NCI-H748 (cell line): ENCODE results near the gene CD160.
"Not testable (repeated sequence)": the region's sequence is repeated elsewhere in the genome, so short reads cannot be mapped to it uniquely, and the experiment has no call there.

ENCODE experiments used
- DNase-seq: peaks from one replicate; lab custom pipeline; 2025; ENCODE audit not compliant: unreplicated experiment; lab: John Stamatoyannopoulos, UW

The CD160 gene

DNA sequence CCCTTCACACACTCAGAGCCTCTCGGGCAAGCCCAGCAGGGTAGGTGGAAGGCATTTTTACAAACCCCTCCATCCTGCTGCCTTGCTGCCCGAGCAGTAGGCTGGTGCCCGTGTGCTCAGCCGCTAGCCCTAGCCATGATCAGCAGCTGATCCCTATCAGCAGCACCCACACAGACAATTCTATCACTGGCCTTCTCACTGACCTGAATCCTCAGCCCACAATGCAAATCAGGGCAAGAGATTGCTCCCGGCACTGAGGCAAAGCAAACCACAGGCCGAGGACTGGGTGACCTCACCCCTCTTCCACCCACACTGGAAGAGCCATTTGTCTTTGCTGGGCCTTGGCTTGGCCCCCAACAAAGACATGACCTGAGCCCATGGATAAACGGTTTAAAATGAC, 11.2 kb upstream of the CD160 start:
- DNase-seq, result no peak

DNA sequence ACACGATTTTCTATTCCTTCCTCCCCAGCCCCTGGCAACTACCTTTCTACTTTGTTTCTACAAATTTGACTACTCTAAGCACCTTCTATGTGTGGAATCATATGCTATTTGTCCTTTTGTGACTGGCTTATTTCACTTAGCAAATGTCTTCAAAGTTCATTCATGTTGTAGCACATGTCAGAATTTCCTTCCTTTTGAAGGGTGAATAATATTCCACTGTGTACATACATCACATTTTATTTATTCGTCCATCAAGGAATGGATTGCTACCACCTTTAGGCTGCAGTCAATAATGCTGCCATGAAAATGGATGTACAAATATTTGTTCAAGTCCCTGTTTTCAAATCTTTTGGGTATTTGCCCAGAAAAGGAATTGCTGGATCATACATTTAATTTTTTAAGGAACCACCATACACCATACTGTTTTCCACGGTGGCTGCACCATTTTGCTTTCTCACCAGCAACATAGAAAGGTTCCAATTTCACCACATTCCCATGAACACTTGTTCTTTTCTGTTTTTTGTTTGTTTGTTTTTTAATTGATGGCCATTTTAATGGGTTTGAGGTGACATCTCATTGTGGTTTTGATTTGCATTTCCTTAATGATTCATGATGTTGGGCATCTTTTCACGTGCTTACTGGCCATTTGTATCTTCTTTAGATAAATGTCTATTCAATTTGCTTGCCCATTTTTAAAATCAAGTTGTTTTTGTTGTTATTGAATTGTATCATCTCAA, 8.8 kb upstream of the CD160 start:
- no peak for DNase-seq

GRCh38 chr1:145711213-145711651, 8.1 kb upstream of the CD160 start:
- DNase-seq, result no peak

DNA sequence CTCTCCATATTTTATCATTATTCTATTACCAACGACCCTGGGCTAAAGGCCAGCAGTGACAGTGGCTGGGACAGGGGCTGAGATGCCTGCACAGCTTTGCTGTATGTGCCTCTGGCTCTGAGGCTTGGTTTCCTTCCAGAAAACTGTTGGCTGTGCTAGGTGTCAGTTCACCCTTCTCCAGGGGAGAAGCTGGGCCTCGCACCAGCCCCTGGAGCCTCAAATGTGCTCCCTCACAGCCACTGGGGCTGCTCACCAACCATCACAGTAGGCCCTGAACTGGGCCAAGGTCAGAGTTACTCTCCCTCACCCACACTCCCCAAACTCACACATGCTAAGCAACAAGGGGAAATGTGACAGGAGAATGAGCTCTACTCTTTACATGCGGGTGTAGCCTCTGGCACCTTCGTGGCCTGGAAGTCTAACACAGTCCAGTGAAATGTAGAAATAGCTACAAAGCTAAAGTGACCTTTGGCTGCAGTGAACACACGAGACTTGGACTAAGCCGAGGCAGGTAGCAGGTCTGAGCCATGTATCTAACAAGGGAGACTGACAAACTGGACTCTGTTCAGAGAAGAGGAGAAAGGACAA, 4.7 kb upstream of the CD160 start:
- no peak for DNase-seq

DNA sequence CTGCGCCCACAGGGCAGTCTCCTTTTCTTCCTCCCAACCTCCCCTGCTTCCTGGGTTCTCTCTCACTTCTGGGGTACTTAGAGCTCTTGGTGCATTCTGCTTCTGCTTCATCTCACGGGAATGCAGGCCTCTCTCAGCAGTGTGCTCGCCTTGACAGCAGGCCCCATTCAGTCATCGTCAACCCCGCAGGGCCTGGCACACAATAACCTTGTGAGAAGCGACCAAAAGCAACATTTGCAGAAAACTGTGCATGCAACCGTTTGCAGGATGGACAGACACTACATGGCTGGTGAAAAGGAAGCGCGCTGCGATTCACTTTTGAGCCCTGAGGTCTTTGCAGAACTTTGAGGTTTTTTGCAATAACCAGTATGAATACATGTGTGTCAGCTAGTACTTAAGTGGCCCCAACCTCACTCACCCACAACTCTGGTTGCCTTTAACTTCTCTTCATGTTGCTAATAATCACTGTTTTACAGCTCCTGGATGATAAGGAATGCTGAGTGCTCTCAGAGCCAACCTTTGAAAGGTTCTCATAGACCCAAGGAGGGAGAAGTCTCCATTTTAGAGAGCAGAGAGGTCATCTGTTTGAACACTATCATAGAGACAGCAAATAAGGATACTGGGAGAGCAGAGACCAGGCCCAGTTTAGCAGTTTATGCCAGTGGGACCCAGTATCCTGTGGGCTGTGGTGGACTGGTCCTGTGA, 2.5 kb upstream of the CD160 start:
- no peak for DNase-seq

GRCh38 chr1:145717833-145718232, 1.5 kb upstream of the CD160 start:
- no peak for DNase-seq

DNA sequence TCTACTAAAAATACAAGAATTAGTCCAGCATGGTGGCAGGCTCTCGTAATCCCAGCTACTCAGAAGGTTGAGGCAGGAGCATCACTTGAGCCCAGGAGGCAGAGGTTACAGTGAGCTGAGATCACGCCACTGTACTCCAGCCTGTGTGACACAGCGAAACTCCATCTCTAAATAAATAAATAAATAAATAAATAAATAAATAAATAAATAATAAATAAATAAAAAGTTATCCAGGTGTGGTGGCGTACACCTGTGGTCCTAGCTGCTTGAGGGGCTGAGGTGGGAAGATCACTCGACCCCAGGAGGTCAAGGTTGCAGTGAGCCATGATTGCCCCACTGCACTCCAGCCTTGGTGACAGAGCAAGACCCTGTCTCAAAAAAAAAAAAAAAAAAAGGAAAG, 834 bp upstream of the CD160 start:
- DNase-seq, result not testable (repeated sequence)

GRCh38 chr1:145720556-145720877, 1.2 kb downstream of the CD160 start:
- no peak for DNase-seq

GRCh38 chr1:145720878-145721671, 1.8 kb downstream of the CD160 start:
- DNase-seq, result peak; percentile 57

DNA sequence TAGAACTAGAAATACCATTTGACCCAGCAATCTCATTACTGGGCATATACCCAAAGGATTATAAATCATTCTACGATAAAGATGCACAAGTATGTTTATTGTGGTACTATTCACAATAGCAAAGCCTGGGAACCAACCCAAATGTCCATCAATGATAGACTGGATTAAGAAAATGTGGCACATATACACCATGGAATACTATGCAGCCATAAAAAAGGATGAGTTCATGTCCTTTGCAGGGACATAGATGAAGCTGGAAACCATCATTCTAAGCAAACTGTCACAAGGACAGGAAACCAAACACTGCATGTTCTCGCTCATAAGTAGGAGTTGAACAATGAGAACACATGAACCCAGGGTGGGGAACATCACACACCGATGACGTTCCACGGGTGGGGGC, 6.9 kb downstream of the CD160 start:
- DNase-seq, result not testable (repeated sequence)

DNA sequence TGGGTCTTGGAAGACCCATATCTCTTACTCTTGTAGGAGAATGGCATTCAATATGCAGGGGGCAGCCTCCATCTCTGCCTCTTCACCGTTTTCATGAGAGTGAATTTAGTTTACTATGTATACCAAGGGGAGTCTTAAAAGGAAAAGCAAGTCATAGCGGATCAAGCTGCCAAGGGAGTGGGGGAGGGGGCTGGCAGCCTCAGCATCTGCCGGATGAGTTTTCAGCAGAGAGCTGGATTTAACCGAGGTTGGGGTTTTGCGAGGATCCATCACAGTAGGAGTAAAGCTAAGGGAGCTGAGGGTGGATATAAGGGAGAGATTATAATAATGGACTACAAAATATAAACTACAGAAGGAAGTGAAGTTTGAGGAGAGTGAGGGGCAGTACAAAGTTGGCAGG, 9.9 kb downstream of the CD160 start:
- DNase-seq, result no peak

DNA sequence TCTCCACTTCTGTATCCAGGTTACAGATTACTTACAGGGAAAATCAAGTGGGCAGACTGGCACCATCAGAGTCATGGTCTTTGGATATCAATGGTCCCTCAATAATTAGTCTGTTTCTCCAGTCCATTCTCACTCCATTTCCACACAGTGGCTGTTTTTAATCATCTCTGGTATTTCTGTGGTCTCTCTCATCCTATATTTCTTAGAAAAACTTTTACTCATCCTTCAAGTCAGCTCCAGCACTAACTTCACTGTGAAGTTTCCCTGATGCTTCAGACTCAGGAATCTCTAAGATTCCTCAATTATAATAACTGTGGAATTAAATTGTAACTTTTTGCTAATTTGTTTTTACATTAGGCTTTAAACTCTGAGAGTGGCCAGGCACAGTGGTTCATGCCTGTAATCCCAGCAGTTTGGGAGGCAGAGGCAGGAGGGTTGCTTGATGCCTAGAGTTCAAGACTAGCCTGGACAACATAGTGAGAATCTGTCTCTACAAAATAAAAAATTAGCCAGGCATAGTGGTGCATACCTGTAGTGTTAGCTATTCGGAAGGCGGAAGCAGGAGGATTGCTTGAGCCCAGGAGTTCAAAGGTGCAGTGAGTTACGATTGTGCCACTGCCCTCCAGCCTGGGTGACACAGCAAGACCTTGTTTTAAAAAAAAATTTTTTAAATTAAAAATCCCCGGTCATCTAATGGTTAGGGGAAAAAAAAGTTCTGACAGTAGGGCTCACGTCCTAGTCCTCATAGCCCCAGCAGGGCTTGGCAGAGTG, 10.6 kb downstream of the CD160 start:
- DNase-seq, result no peak

GRCh38 chr1:145730467-145730866, 11.2 kb downstream of the CD160 start:
- DNase-seq, result no peak

DNA sequence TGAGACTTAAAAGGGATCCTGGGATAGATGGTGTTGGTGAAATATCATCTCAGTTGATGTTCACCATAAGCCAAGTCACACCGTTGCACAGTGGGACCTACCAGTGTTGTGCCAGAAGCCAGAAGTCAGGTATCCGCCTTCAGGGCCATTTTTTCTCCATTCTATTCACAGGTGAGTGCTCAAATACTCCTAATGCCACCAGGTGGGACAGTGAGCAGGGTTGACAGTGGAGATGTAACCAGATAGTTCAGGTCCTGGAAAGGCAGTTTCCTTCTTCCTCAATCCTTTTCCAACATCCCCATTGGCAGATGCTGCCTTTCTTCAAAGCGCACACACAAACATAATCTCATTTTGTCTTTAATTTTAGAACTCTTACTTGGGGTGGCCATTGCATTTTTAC, 11.6 kb downstream of the CD160 start:
- DNase-seq, result no peak

DNA sequence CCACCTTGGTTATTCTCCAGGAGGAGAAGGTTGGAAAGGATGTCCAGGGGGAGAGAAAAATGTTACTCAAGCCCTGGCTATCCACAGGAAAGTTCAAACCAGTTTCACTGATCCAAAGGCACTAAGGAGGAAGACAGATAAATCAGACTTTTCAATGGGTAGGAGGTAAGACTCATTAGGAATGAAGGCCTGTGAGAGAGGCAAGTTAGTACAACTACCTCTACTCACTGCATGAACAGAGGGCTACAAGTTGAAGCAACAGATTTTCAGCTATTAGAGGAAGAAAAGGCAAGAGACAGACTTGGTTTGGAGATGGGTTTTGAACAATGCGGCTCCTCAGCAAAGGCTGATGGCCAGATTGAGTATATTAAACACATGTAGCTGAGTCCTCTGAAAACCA, 16.9 kb downstream of the CD160 start:
- no peak for DNase-seq

- DNase-seq, result no peak
Measured at GRCh38 chr1:145740269-145740668, 21.0 kb downstream of the CD160 start.

GRCh38 chr1:145747398-145748247, 28.3 kb downstream of the CD160 start:
- no peak for DNase-seq

DNA sequence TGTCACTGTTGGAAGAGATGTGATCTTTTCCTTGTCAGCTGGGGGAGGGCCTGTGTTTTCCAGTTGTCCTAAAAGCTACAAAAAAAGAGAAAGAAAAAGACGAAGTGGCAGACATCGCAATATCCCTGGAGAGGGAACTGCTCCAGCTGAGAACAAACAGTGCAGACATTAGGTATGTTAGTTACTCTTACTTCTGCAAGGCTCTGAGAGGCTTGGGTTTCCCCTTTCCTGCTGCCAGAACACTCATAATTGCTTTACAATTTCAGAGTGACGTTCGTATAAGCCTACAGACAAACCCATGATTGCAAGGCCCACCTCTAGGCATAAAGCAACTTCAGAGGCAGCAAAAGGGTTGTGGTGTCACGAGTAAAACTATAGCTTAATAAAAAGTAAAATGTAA, 31.1 kb downstream of the CD160 start:
- no peak for DNase-seq

GRCh38 chr1:145751491-145752037, 32.3 kb downstream of the CD160 start:
- DNase-seq, result no peak

GRCh38 chr1:145757420-145757819, 38.1 kb downstream of the CD160 start:
- no peak for DNase-seq
